Stimulated activated CD4-positive, alpha-beta T cell treated with anti-CD3 and anti-CD28 coated beads, Interleukin-1b, Interleukin-23, amount 100 ng/mL, for 1 hour (primary cell): Measurements from ENCODE around the gene KLHL29.

ENCODE experiments used
- DNase-seq, 2 donors: peaks; one replicate each; pipeline ENCODE4 v3.0.0-alpha.2; 2020; ENCODE audit warnings: low read depth in 2 of 2

Gene KLHL29

GRCh38 chr2:23513245-23513871, 128.4 kb downstream of the KLHL29 start:
- DNase-seq: no peak

GRCh38 chr2:23513872-23514793, 129.2 kb downstream of the KLHL29 start:
- no peak for DNase-seq

- no peak for DNase-seq
Measured at GRCh38 chr2:23516520-23517256, 131.7 kb downstream of the KLHL29 start.

GRCh38 chr2:23518481-23519333, 133.7 kb downstream of the KLHL29 start:
- DNase-seq: no peak

GRCh38 chr2:23519334-23519651, 134.3 kb downstream of the KLHL29 start:
- no peak for DNase-seq

GRCh38 chr2:23520256-23520655, 135.3 kb downstream of the KLHL29 start:
- DNase-seq: no peak

- no peak for DNase-seq
Measured at GRCh38 chr2:23521060-23521459, 136.1 kb downstream of the KLHL29 start.

- no peak for DNase-seq
Measured at GRCh38 chr2:23522726-23523372, 137.9 kb downstream of the KLHL29 start.

GRCh38 chr2:23523373-23524260, 138.6 kb downstream of the KLHL29 start:
- DNase-seq: no peak

- no peak for DNase-seq
Measured at GRCh38 chr2:23524261-23524706, 139.3 kb downstream of the KLHL29 start.

- no peak for DNase-seq
Measured at GRCh38 chr2:23525137-23525765, 140.3 kb downstream of the KLHL29 start.

GRCh38 chr2:23526114-23526513, 141.1 kb downstream of the KLHL29 start:
- DNase-seq: no peak

- no peak for DNase-seq
Measured at GRCh38 chr2:23526835-23527790, 142.1 kb downstream of the KLHL29 start.

- DNase-seq: no peak
Measured at GRCh38 chr2:23528171-23528570, 143.2 kb downstream of the KLHL29 start.

- no peak for DNase-seq
Measured at GRCh38 chr2:23528690-23529089, 143.7 kb downstream of the KLHL29 start.

GRCh38 chr2:23529659-23530058, 144.7 kb downstream of the KLHL29 start:
- DNase-seq: no peak

- DNase-seq: no peak
Measured at GRCh38 chr2:23530206-23530908, 145.4 kb downstream of the KLHL29 start.

GRCh38 chr2:23530909-23531276, 145.9 kb downstream of the KLHL29 start:
- DNase-seq: no peak
